ENCODE data around the gene SORL1.

- TF ChIP-seq CTCF (conservative IDR thresholded peaks at IDR 0.05) (no peak), EZH2 (IDR thresholded peaks at IDR 0.05; ENCODE audit: low read depth) (no peak)
These were observed 45.3 kb downstream of the SORL1 start for GRCh38 chr11:121497176-121497998.
